T-helper 17 cell (primary cell): ENCODE data around the gene MYO15B. TPM values are rescaled to one million over a fixed set of nuclear protein-coding genes. Genes with fewer than 3 reads are reported as not detected.

ENCODE experiments used
- ATAC-seq: fragments of 150-1000 bp; cut with Tn5 transposase; 2 replicates; pipeline ENCODE4 v1.10.0; 2021; ENCODE audit warnings: mild to moderate bottlenecking, moderate library complexity
- DNase-seq, 3 donors: peaks; one replicate each; pipeline versions ENCODE4 v3.0.0 to v3.0.0-alpha.2; 2020 to 2021
- H3K9me3 ChIP-seq: one replicate; pipeline ENCODE4 v1.7.0; 2013; ENCODE audit warnings: low read length, mild to moderate bottlenecking; ENCODE audit not compliant: control insufficient read depth, poor library complexity, severe bottlenecking
- H3K27ac Mint-ChIP-seq: one replicate; pipeline ENCODE4 v1.8.0; 2022; ENCODE audit warnings: mild to moderate bottlenecking, moderate library complexity, mixed read lengths
- H3K27me3 Mint-ChIP-seq: one replicate; pipeline ENCODE4 v1.8.0; 2022; ENCODE audit warnings: mixed read lengths
- H3K36me3 Mint-ChIP-seq: one replicate; pipeline ENCODE4 v1.8.0; 2022; ENCODE audit warnings: low read depth, mixed read lengths
- H3K4me1 Mint-ChIP-seq: one replicate; pipeline ENCODE4 v1.8.0; 2022; ENCODE audit warnings: mild to moderate bottlenecking, mixed read lengths
- H3K4me3 Mint-ChIP-seq: one replicate; pipeline ENCODE4 v1.8.0; 2022; ENCODE audit warnings: mild to moderate bottlenecking, moderate library complexity, mixed read lengths
- total RNA-seq, 4 donors: library from RNA in 2 of 4; stranded (reverse) in 2 of 4; gene quantifications; one replicate each; pipeline ENCODE4 v1.2.3 and lab custom pipeline; 2022 to 2026

MYO15B gene
- total RNA-seq, 2 donors from 2014 or later: 42.2 to 69.3 TPM

GRCh38 chr17:75622771-75623273, 35.2 kb downstream of the MYO15B start:
- DNase-seq (no peak), ATAC-seq (no peak)
- no peaks in the 10 kb centered on the region for H3K9me3 ChIP-seq
- Mint-ChIP-seq H3K4me1 (peaks cover 9% of the 10 kb centered on the region), H3K27ac (peak overlapping the region; percentile 29), H3K27me3 (no peaks in the 10 kb centered on the region), H3K36me3 (no peaks in the 10 kb centered on the region), H3K4me3 (no peak overlapping the region)

- H3K9me3 ChIP-seq: no peaks in the 10 kb centered on the region
- ATAC-seq: no peak
- H3K4me3 Mint-ChIP-seq: no peak overlapping the region
- no peak for DNase-seq
- no peaks in the 10 kb centered on the region for H3K36me3 Mint-ChIP-seq
- no peak overlapping the region for H3K27ac Mint-ChIP-seq
- H3K4me1 Mint-ChIP-seq: peaks cover 9% of the 10 kb centered on the region
- no peaks in the 10 kb centered on the region for H3K27me3 Mint-ChIP-seq
Measured at GRCh38 chr17:75623386-75623785, 35.8 kb downstream of the MYO15B start.

DNA sequence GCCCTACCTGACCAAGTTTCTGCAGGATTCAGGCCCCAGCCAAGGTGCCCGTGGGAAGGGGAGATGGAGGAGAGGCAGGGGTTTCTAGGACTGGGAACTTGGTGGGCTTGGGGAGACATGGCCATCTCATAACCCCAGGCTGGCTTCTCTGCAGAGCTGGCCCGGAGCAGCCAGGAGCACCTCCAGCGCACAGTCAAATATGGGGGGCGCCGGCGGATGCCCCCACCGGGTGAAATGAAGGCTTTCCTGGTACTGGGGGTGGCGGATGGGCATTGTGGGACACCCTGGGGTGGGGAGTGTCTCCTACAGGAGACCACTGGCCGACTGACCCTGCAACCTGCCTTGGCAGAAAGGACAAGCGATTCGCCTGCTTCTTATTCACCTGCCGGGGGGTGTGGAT, 36.4 kb downstream of the MYO15B start:
- DNase-seq: no peak
- no peaks in the 10 kb centered on the region for H3K36me3 Mint-ChIP-seq
- H3K27ac Mint-ChIP-seq: no peak overlapping the region
- no peak overlapping the region for H3K4me3 Mint-ChIP-seq
- ATAC-seq: no peak
- no peaks in the 10 kb centered on the region for H3K27me3 Mint-ChIP-seq
- H3K9me3 ChIP-seq: no peaks in the 10 kb centered on the region
- peaks cover 9% of the 10 kb centered on the region for H3K4me1 Mint-ChIP-seq

- Mint-ChIP-seq H3K27ac (no peak overlapping the region), H3K4me3 (no peak overlapping the region), H3K27me3 (no peaks in the 10 kb centered on the region), H3K36me3 (no peaks in the 10 kb centered on the region), H3K4me1 (peaks cover 9% of the 10 kb centered on the region)
- H3K9me3 ChIP-seq: no peaks in the 10 kb centered on the region
- ATAC-seq (no peak), DNase-seq (no peak)
Measured at GRCh38 chr17:75624714-75625345, 37.2 kb downstream of the MYO15B start.

GRCh38 chr17:75625813-75626486, 38.4 kb downstream of the MYO15B start:
- no peaks in the 10 kb centered on the region for H3K36me3 Mint-ChIP-seq
- DNase-seq (no peak), ATAC-seq (peak; percentile 63)
- H3K27ac Mint-ChIP-seq: no peak overlapping the region
- H3K4me1 Mint-ChIP-seq: peaks cover 9% of the 10 kb centered on the region
- no peaks in the 10 kb centered on the region for H3K9me3 ChIP-seq
- H3K27me3 Mint-ChIP-seq: no peaks in the 10 kb centered on the region
- no peak overlapping the region for H3K4me3 Mint-ChIP-seq

- Mint-ChIP-seq H3K4me1 (peaks cover 9% of the 10 kb centered on the region), H3K4me3 (no peak overlapping the region), H3K36me3 (no peaks in the 10 kb centered on the region), H3K27me3 (no peaks in the 10 kb centered on the region), H3K27ac (no peak overlapping the region)
- DNase-seq: no peak
- ATAC-seq: no peak
- H3K9me3 ChIP-seq: no peaks in the 10 kb centered on the region
Measured at GRCh38 chr17:75626496-75627038, 39.0 kb downstream of the MYO15B start.

DNA sequence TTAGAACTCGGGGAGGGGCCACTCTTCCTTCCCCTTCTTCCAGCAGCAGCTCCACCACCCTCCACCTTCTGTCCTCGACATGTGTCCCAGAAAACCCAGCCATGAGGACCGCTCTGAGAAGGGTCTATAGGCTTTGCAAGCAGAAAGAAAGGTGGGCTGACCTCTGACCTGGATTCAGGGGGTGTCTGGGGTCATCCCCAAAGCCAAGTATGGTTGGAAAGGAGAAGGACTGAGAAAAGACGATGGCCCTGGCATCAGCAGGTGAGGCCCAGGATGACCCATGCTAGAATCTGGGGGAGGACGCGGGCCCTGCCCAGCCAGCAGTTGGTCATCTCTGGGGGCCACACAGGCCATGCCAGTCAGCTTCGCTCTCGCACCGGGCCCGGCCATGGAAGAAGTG, 39.5 kb downstream of the MYO15B start:
- Mint-ChIP-seq H3K4me3 (no peak overlapping the region), H3K27ac (no peak overlapping the region), H3K36me3 (no peaks in the 10 kb centered on the region), H3K4me1 (peaks cover 8% of the 10 kb centered on the region), H3K27me3 (no peaks in the 10 kb centered on the region)
- H3K9me3 ChIP-seq: no peaks in the 10 kb centered on the region
- ATAC-seq: no peak
- no peak for DNase-seq

- ATAC-seq (no peak), DNase-seq (no peak)
- Mint-ChIP-seq H3K4me3 (no peak overlapping the region), H3K36me3 (no peaks in the 10 kb centered on the region), H3K27me3 (no peaks in the 10 kb centered on the region), H3K4me1 (no peaks in the 10 kb centered on the region), H3K27ac (no peak overlapping the region)
- no peaks in the 10 kb centered on the region for H3K9me3 ChIP-seq
Measured at GRCh38 chr17:75628425-75628824, 40.8 kb downstream of the MYO15B start.

DNA sequence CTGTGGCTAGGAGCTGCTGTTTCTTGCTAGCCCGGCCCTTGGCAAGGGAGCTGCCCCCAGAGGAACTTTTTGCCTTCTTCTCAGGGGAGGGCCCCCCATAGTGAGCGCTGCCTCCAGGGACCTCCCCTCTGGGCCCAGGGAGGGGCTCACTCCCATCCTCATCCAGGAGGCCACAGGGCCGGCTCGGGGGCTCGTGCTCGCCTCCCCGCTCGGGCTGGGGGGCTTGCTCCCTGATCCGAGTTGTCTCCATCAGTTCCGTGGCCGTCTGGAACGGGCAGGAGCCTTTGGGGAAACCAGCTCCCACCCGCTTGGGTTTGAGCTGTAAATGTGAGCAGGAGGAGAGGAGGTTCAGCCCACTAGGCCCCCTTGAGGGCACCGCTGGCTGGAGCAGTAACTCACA, 41.6 kb downstream of the MYO15B start:
- no peak overlapping the region for H3K4me3 Mint-ChIP-seq
- peaks cover 3% of the 10 kb centered on the region for H3K4me1 Mint-ChIP-seq
- ATAC-seq (no peak), DNase-seq (no peak)
- no peak overlapping the region for H3K27ac Mint-ChIP-seq
- no peaks in the 10 kb centered on the region for H3K27me3 Mint-ChIP-seq
- no peaks in the 10 kb centered on the region for H3K36me3 Mint-ChIP-seq
- no peaks in the 10 kb centered on the region for H3K9me3 ChIP-seq

DNA sequence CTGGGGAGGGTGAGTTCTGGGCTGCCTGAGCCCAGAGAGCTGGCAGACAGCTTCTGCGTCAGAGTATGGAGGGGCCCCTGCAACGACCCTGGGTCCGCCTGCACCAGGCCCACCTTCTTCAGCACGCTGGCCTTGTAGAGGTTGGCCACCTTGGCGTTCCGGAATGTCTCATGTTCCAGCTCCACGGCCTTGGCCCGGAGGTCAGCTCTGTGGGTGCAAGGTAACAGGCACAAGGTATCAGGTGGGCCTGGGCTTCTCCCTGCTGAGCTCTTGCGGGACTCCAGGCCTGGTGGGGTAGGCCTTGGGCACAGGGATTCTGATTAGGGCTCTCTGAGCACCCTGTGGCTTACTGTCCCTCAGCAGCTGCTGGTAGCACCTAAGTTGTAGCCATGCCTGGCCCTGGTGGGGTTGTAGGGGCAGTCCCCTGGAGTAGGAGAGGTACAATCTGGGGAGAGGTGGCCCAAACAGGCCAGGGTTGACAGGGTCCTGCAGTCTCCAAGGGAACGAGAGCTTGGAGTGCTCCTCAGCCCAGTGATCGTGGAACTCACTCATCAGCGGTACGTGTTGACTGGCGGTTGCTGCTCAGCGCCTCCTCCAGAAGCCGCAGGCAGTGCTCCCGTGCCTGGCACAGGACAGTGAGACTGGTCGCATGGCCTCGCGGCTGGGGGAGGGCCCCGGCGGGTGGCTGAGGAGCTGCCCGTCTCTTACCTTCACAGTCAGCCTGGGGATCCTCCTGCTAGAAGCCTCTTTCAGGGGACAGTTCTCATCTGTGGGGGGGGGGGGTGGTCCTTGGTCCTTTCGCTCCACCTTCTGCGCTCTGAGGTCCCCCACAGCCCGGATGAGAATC, 42.7 kb downstream of the MYO15B start:
- Mint-ChIP-seq H3K27ac (no peak overlapping the region), H3K36me3 (no peaks in the 10 kb centered on the region), H3K4me1 (peaks cover 3% of the 10 kb centered on the region), H3K4me3 (no peak overlapping the region), H3K27me3 (no peaks in the 10 kb centered on the region)
- no peak for ATAC-seq
- no peak for DNase-seq
- H3K9me3 ChIP-seq: no peaks in the 10 kb centered on the region

- H3K4me3 Mint-ChIP-seq: no peak overlapping the region
- no peaks in the 10 kb centered on the region for H3K27me3 Mint-ChIP-seq
- H3K36me3 Mint-ChIP-seq: no peaks in the 10 kb centered on the region
- peaks cover 3% of the 10 kb centered on the region for H3K4me1 Mint-ChIP-seq
- ATAC-seq: no peak
- no peak overlapping the region for H3K27ac Mint-ChIP-seq
- no peak for DNase-seq
- no peaks in the 10 kb centered on the region for H3K9me3 ChIP-seq
Measured at GRCh38 chr17:75631353-75631752, 43.8 kb downstream of the MYO15B start.

DNA sequence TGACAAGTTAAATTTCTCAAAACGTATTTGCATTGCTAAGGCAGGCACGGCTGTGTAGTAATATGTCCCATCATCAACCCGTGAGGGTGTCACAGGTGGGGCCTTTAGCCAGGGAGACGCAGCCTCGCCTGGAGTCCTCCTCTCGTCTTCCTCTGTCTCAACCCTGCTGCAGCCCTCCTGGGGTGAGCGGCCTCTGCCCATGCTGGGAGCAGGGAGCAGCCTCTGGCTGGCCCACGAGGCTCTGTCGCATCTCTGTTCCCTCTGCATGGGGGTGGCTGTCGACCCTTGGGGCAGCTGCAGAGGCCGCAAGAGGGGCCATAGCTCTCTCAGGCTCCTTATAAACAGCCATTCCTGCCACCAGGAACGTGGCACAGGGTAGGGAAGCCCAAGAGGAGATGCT, 44.8 kb downstream of the MYO15B start:
- peaks cover 3% of the 10 kb centered on the region for H3K4me1 Mint-ChIP-seq
- H3K36me3 Mint-ChIP-seq: no peaks in the 10 kb centered on the region
- no peaks in the 10 kb centered on the region for H3K9me3 ChIP-seq
- ATAC-seq: no peak
- H3K4me3 Mint-ChIP-seq: no peak overlapping the region
- H3K27me3 Mint-ChIP-seq: no peaks in the 10 kb centered on the region
- DNase-seq: no peak
- no peak overlapping the region for H3K27ac Mint-ChIP-seq

DNA sequence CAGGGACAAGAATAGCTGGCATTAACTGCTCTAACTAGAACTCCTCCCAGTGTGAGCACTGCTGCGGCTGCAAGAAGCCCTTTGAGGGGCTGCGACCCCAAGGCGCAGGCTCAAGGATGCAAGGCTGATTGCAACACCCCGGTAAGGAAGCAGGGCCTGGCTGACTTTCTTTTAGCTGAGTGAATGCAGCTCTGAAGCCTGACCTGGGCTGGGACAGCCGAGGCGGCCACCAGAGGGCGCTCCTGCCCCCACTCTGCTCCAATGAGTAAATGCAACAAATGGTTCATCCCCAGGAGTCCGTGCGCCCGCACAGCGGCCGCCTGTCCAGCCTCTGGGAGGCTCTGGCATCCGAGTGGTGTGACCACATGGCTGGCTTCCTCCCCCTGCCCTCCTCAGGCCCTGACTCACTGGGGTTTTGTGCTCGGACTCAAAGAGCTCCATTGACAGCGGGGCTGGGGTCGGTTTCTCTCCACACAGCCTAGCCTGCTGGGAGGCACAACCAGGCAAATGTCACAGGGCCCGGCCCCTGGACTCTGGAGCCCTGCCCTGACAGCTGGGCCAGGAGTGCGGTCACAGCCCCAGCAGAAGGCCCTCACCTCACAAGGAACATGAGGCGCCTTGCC, 45.4 kb downstream of the MYO15B start, which contains the start of gene SMIM5:
TSS of gene SMIM5 (plus strand) at position 572 of the 623 bp plus-strand sequence. CDS start 6,768 bp downstream, outside the sequence.
- no peaks in the 10 kb centered on the region for H3K27me3 Mint-ChIP-seq
- DNase-seq (peak; percentile 67 to 78 (median 75)), ATAC-seq (peak; percentile 87)
- H3K9me3 ChIP-seq: no peaks in the 10 kb centered on the region
- no peak within 1 kb of the TSS for H3K27ac Mint-ChIP-seq
- no peaks in the 10 kb centered on the region for H3K36me3 Mint-ChIP-seq
- H3K4me1 Mint-ChIP-seq: peaks cover 3% of the 10 kb centered on the region
- no peak within 1 kb of the TSS for H3K4me3 Mint-ChIP-seq
